G401 (cell line): ENCODE data around the gene SMURF2. TPM values are rescaled to one million over a fixed set of nuclear protein-coding genes. Genes with fewer than 3 reads are reported as not detected.
A peak's percentile ranks its signal among the peaks of the same experiment; 100 is the strongest.

Source experiments
- DNase-seq: peaks from one replicate; pipeline ENCODE4 v3.0.0-alpha.2; 2015; ENCODE audit warnings: low spot score
- in situ Hi-C: cut with HindIII; loops from 2 replicates; pipeline ENCODE4 v1.10.0; 2016; ENCODE audit warnings: low sequenced_read_pairs, mixed read lengths
- total RNA-seq: library from RNA; depleted of rRNA; stranded (reverse); fragments of >200 nt; shearing (Covaris generic); gene quantifications from 2 replicates; pipeline ENCODE4 v1.2.3, GENCODE V29; 2014; rRNA removed

The SMURF2 gene
- total RNA-seq, 1 experiment from 2014 or later: 44.1 TPM

- in situ Hi-C loops: no loop called here
- no peak for DNase-seq
These were observed 163.6 kb downstream of the SMURF2 start for GRCh38 chr17:64498308-64499203.

GRCh38 chr17:64497565-64498035 is 164.5 kb downstream of the SMURF2 start:
- in situ Hi-C loops: no loop called here
- DNase-seq: no peak

- in situ Hi-C loops: no loop called here
- DNase-seq: peak; percentile 92
These were observed 165.1 kb downstream of the SMURF2 start, which contains the start of gene POLG2 for GRCh38 chr17:64496786-64497564. POLG2 (minus strand) TSS chr17:64497054; CDS start chr17:64496968, 86 bp downstream.

GRCh38 chr17:64496348-64496785 is 165.7 kb downstream of the SMURF2 start:
- in situ Hi-C loops: no loop called here
- no peak for DNase-seq

Other genes starting within 250 kb of the SMURF2 start
- not detected in 2 replicates for gene MILR1, start 213.2 kb downstream of the SMURF2 start, total RNA-seq
- 7.3 and 18.5 TPM in 2 replicates for gene POLG2, start 165.3 kb downstream of the SMURF2 start, total RNA-seq
- 397 and 498 TPM in 2 replicates for gene DDX5, start 156.0 kb downstream of the SMURF2 start, total RNA-seq
- 17.5 and 22.0 TPM in 2 replicates for gene CEP95, start 155.3 kb downstream of the SMURF2 start, total RNA-seq